HEK293T (cell line): ENCODE results near the gene ARL5C.

Experiments
- ARNT ChIP-seq: fragments of 450-650 bp; IDR thresholded peaks from 2 replicates; pipeline ENCODE4 v1.6.1; 2017; ENCODE audit warnings: mild to moderate bottlenecking
- BHLHE40 ChIP-seq: fragments of 450-650 bp; IDR thresholded peaks from 2 replicates; pipeline ENCODE4 v1.6.1; 2016; ENCODE audit warnings: mild to moderate bottlenecking, moderate library complexity, borderline replicate concordance
- ELF4 ChIP-seq: fragments of 450-650 bp; IDR thresholded peaks from 2 replicates; pipeline ENCODE4 v1.6.1; 2017; ENCODE audit warnings: antibody characterized with exemption
- FOXA1 ChIP-seq: fragments of 450-650 bp; IDR thresholded peaks from 2 replicates; pipeline ENCODE4 v1.6.1; 2016; ENCODE audit warnings: mild to moderate bottlenecking
- FOXK2 ChIP-seq: fragments of 450-650 bp; IDR thresholded peaks from 2 replicates; pipeline ENCODE4 v1.6.1; 2016; ENCODE audit warnings: mild to moderate bottlenecking
- FOXM1 ChIP-seq: fragments of 450-650 bp; IDR thresholded peaks from 2 replicates; pipeline ENCODE4 v1.6.1; 2017; ENCODE audit warnings: mild to moderate bottlenecking, borderline replicate concordance
- HDGF ChIP-seq: fragments of 450-650 bp; IDR thresholded peaks from 2 replicates; pipeline ENCODE4 v1.6.1; 2017; ENCODE audit warnings: antibody characterized with exemption, borderline replicate concordance
- L3MBTL2 ChIP-seq: fragments of 450-650 bp; conservative IDR thresholded peaks from 2 replicates; pipeline ENCODE4 v1.6.1; 2016; ENCODE audit warnings: mild to moderate bottlenecking
- NFRKB ChIP-seq: fragments of 450-650 bp; IDR thresholded peaks from 2 replicates; pipeline ENCODE4 v1.6.1; 2016; ENCODE audit warnings: mild to moderate bottlenecking, moderate library complexity
- PKNOX1 ChIP-seq: fragments of 450-650 bp; IDR thresholded peaks from 2 replicates; pipeline ENCODE4 v1.6.1; 2016
- SP1 ChIP-seq: fragments of 450-650 bp; IDR thresholded peaks from 2 replicates; pipeline ENCODE4 v1.6.1; 2017
- SUZ12 ChIP-seq: fragments of 450-650 bp; IDR thresholded peaks from 2 replicates; pipeline ENCODE4 v1.6.1; 2016; ENCODE audit warnings: mild to moderate bottlenecking
- TARDBP ChIP-seq: fragments of 450-650 bp; IDR thresholded peaks from 2 replicates; pipeline ENCODE4 v1.6.1; 2016
- ZNF384 ChIP-seq: fragments of 450-650 bp; IDR thresholded peaks from 2 replicates; pipeline ENCODE4 v1.6.1; 2016

GRCh38 chr17:39139161-39139511, 26.8 kb downstream of the ARL5C start:
- no peak for TF ChIP-seq BHLHE40
- TF ChIP-seq ELF4, result no peak
- TF ChIP-seq SUZ12, result no peak
- no peak for TF ChIP-seq SP1
- no peak for TF ChIP-seq L3MBTL2
- no peak for TF ChIP-seq FOXA1
- no peak for TF ChIP-seq NFRKB
- no peak for TF ChIP-seq ZNF384
- no peak for TF ChIP-seq FOXM1
- no peak for TF ChIP-seq FOXK2
- no peak for TF ChIP-seq PKNOX1
- no peak for TF ChIP-seq TARDBP
- TF ChIP-seq HDGF, result no peak
- no peak for TF ChIP-seq ARNT
